HG02610 (cell line): ENCODE measurements around the gene DMBX1.

Experiments used
- ATAC-seq: cut with Tn5 transposase; IDR thresholded peaks from one replicate; pipeline ENCODE4 v1.9.1; 2021; ENCODE audit warnings: mild to moderate bottlenecking, moderate library complexity; ENCODE audit not compliant: unreplicated experiment

DMBX1 gene

GRCh38 chr1:46489638-46490405 is at the start of gene DMBX1:
DMBX1 (plus strand) TSS chr1:46489836; CDS start chr1:46507011, 17,175 bp downstream.
- no peak for ATAC-seq

GRCh38 chr1:46440478-46440877 is 49.2 kb upstream of the DMBX1 start:
- no peak for ATAC-seq

- ATAC-seq = peak; percentile 78
These were observed 47.1 kb upstream of the DMBX1 start for GRCh38 chr1:46442317-46443161.

- no peak for ATAC-seq
These were observed 45.2 kb upstream of the DMBX1 start for GRCh38 chr1:46444466-46444865.

- ATAC-seq = no peak
These were observed 43.8 kb upstream of the DMBX1 start for GRCh38 chr1:46445773-46446256.

- no peak for ATAC-seq
These were observed 42.8 kb upstream of the DMBX1 start for GRCh38 chr1:46446646-46447498.

- ATAC-seq = no peak
These were observed 42.0 kb upstream of the DMBX1 start for GRCh38 chr1:46447499-46448108.

GRCh38 chr1:46448109-46448911 is 41.3 kb upstream of the DMBX1 start:
- no peak for ATAC-seq

GRCh38 chr1:46449223-46450159 is 40.1 kb upstream of the DMBX1 start:
- no peak for ATAC-seq

GRCh38 chr1:46450160-46450517 is 39.5 kb upstream of the DMBX1 start:
- no peak for ATAC-seq

- no peak for ATAC-seq
These were observed 37.4 kb upstream of the DMBX1 start for GRCh38 chr1:46451948-46452930.

GRCh38 chr1:46452931-46453325 is 36.7 kb upstream of the DMBX1 start:
- no peak for ATAC-seq

- no peak for ATAC-seq
These were observed 36.2 kb upstream of the DMBX1 start for GRCh38 chr1:46453449-46453848.

- ATAC-seq = no peak
These were observed 33.7 kb upstream of the DMBX1 start for GRCh38 chr1:46455951-46456350.

GRCh38 chr1:46456411-46456963 is 33.1 kb upstream of the DMBX1 start:
- no peak for ATAC-seq

- ATAC-seq = no peak
These were observed 32.5 kb upstream of the DMBX1 start for GRCh38 chr1:46457178-46457577.

- ATAC-seq = no peak
These were observed 31.4 kb upstream of the DMBX1 start for GRCh38 chr1:46458190-46458589.
